HCT116 (cell line): Measurements from ENCODE around the gene POLR1A.

Source experiments
- CEBPB ChIP-seq: IDR thresholded peaks from 2 replicates; pipeline ENCODE4 v1.6.1; 2012; ENCODE audit warnings: low read depth
- EZH2 ChIP-seq: fragments of 200-600 bp; sonication (generic); IDR thresholded peaks from 2 replicates; pipeline ENCODE4 v1.6.1; 2017; ENCODE audit warnings: antibody characterized with exemption, mixed run types
- POLR2A ChIP-seq: IDR thresholded peaks from 2 replicates; pipeline ENCODE4 v1.7.0; 2011; ENCODE audit warnings: borderline replicate concordance; ENCODE audit not compliant: insufficient read depth, insufficient read length; ENCODE audit errors: extremely low read depth
- POLR2AphosphoS5 ChIP-seq: IDR thresholded peaks from 2 replicates; pipeline ENCODE4 v1.6.1; 2011; ENCODE audit warnings: mild to moderate bottlenecking, low read depth, low read length, moderate library complexity
- SRF ChIP-seq: IDR thresholded peaks from 2 replicates; pipeline ENCODE4 v1.6.1; 2012; ENCODE audit warnings: low read depth
- TCF7L2 ChIP-seq: IDR thresholded peaks from 2 replicates; pipeline ENCODE4 v1.7.0; 2011; ENCODE audit warnings: borderline replicate concordance, inconsistent platforms; ENCODE audit not compliant: insufficient read depth, insufficient read length; ENCODE audit errors: extremely low read depth
- YY1 ChIP-seq: IDR thresholded peaks from 2 replicates; pipeline ENCODE4 v1.6.1; 2011; ENCODE audit warnings: low read length, low read depth, moderate library complexity, mild to moderate bottlenecking; ENCODE audit not compliant: insufficient replicate concordance; ENCODE audit errors: extremely low read depth
- ZFX ChIP-seq: fragments of 450-650 bp; IDR thresholded peaks from 2 replicates; pipeline ENCODE4 v1.6.1; 2017
- TF ChIP-seq, protein P1 (sequence below), 3 experiments: fragments of 200-600 bp in 1 of 3; sonication (generic) in 1 of 3; IDR thresholded peaks in 2 of 3; conservative IDR thresholded peaks in 1 of 3; 2 replicates each; pipeline ENCODE4 v1.5.1; 2012 to 2017; ENCODE audit warnings: low read depth in 2 of 3, low read length in 2 of 3, antibody characterized with exemption in 1 of 3, borderline replicate concordance in 1 of 3, control low read depth in 1 of 3, mild to moderate bottlenecking in 1 of 3, mixed read lengths in 1 of 3, mixed run types in 1 of 3, moderate library complexity in 1 of 3; ENCODE audit not compliant: insufficient read depth in 1 of 3
- TF ChIP-seq, protein P2 (sequence below): IDR thresholded peaks from 2 replicates; pipeline ENCODE4 v1.6.1; 2012; ENCODE audit warnings: low read depth

DNA sequence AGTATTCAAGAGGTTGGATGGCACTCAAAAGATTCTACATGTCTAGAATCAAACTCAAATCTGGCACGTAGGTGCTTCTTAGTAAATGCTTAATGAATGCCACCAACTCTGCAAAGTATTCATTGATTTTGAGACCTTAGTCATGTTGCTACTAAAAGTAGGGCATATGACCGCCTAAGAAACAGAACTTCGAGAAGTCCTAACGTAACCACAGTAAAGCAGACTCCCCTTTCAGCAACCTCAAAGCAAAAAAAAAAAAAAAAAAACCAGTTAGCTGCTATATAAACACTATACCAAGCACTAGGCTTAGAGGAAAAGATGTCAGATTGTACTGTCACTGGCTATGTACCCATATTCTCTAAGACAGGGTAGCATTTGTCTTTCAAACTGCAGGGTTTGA, 34.3 kb upstream of the POLR1A start:
- no peak for TF ChIP-seq POLR2A
- TF ChIP-seq, protein P1, sequence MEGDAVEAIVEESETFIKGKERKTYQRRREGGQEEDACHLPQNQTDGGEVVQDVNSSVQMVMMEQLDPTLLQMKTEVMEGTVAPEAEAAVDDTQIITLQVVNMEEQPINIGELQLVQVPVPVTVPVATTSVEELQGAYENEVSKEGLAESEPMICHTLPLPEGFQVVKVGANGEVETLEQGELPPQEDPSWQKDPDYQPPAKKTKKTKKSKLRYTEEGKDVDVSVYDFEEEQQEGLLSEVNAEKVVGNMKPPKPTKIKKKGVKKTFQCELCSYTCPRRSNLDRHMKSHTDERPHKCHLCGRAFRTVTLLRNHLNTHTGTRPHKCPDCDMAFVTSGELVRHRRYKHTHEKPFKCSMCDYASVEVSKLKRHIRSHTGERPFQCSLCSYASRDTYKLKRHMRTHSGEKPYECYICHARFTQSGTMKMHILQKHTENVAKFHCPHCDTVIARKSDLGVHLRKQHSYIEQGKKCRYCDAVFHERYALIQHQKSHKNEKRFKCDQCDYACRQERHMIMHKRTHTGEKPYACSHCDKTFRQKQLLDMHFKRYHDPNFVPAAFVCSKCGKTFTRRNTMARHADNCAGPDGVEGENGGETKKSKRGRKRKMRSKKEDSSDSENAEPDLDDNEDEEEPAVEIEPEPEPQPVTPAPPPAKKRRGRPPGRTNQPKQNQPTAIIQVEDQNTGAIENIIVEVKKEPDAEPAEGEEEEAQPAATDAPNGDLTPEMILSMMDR (IDR thresholded peaks at IDR 0.05 in 2 of 3, conservative IDR thresholded peaks at IDR 0.05 in 1 of 3; ENCODE audit: borderline replicate concordance in 1 of 3, insufficient read depth in 1 of 3, low read depth in 2 of 3, low read length in 2 of 3) = no peak
- TF ChIP-seq, protein P2, sequence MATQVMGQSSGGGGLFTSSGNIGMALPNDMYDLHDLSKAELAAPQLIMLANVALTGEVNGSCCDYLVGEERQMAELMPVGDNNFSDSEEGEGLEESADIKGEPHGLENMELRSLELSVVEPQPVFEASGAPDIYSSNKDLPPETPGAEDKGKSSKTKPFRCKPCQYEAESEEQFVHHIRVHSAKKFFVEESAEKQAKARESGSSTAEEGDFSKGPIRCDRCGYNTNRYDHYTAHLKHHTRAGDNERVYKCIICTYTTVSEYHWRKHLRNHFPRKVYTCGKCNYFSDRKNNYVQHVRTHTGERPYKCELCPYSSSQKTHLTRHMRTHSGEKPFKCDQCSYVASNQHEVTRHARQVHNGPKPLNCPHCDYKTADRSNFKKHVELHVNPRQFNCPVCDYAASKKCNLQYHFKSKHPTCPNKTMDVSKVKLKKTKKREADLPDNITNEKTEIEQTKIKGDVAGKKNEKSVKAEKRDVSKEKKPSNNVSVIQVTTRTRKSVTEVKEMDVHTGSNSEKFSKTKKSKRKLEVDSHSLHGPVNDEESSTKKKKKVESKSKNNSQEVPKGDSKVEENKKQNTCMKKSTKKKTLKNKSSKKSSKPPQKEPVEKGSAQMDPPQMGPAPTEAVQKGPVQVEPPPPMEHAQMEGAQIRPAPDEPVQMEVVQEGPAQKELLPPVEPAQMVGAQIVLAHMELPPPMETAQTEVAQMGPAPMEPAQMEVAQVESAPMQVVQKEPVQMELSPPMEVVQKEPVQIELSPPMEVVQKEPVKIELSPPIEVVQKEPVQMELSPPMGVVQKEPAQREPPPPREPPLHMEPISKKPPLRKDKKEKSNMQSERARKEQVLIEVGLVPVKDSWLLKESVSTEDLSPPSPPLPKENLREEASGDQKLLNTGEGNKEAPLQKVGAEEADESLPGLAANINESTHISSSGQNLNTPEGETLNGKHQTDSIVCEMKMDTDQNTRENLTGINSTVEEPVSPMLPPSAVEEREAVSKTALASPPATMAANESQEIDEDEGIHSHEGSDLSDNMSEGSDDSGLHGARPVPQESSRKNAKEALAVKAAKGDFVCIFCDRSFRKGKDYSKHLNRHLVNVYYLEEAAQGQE = no peak
- no peak for TF ChIP-seq ZFX
- TF ChIP-seq CEBPB = no peak
- TF ChIP-seq TCF7L2 = no peak
- TF ChIP-seq EZH2 = no peak
- no peak for TF ChIP-seq SRF
- TF ChIP-seq POLR2AphosphoS5 = no peak
- TF ChIP-seq YY1 = no peak
